ENCODE data around the gene CUX1.
A peak's percentile ranks its signal among the peaks of the same experiment; 100 is the strongest.
"Not testable (repeated sequence)": the region's sequence is repeated elsewhere in the genome, so short reads cannot be mapped to it uniquely, and the experiment has no call there.

CUX1 gene

GRCh38 chr7:101795461-101795860, 22.0 kb upstream of the CUX1 start:
- no peak for DNase-seq

- not testable (repeated sequence) for DNase-seq
These were observed 19.3 kb upstream of the CUX1 start for GRCh38 chr7:101798173-101798572.

GRCh38 chr7:101803203-101804087, 14.0 kb upstream of the CUX1 start:
- no peak for DNase-seq

GRCh38 chr7:101804088-101804963, 13.1 kb upstream of the CUX1 start:
- DNase-seq, result no peak

GRCh38 chr7:101804967-101805366, 12.5 kb upstream of the CUX1 start:
- no peak for DNase-seq

GRCh38 chr7:101812595-101812994, 4.8 kb upstream of the CUX1 start:
- no peak for DNase-seq

GRCh38 chr7:101813402-101814019, 3.9 kb upstream of the CUX1 start:
- DNase-seq, result no peak

- peak; percentile 51 for DNase-seq
These were observed 3.1 kb upstream of the CUX1 start for GRCh38 chr7:101814081-101814990.

GRCh38 chr7:101814991-101815825, 2.2 kb upstream of the CUX1 start:
- DNase-seq, result peak; percentile 63

- peak; percentile 63 for DNase-seq
These were observed 1.4 kb upstream of the CUX1 start for GRCh38 chr7:101815826-101816594.

GRCh38 chr7:101816595-101817470, 593 bp upstream of the CUX1 start:
- DNase-seq, result no peak

GRCh38 chr7:101818287-101819071, 1.1 kb downstream of the CUX1 start:
- DNase-seq, result no peak

- no peak for DNase-seq
These were observed 1.8 kb downstream of the CUX1 start for GRCh38 chr7:101819183-101819582.

GRCh38 chr7:101819913-101820522, 2.6 kb downstream of the CUX1 start:
- no peak for DNase-seq

- no peak for DNase-seq
These were observed 3.3 kb downstream of the CUX1 start for GRCh38 chr7:101820703-101821102.

GRCh38 chr7:101822632-101823031, 5.2 kb downstream of the CUX1 start:
- not testable (repeated sequence) for DNase-seq

- no peak for DNase-seq
These were observed 5.7 kb downstream of the CUX1 start for GRCh38 chr7:101823096-101823495.

- no peak for DNase-seq
These were observed 6.2 kb downstream of the CUX1 start for GRCh38 chr7:101823596-101823995.
